WTC11 (cell line): ENCODE measurements around the gene RFC4.

Experiments used
- ETV6 ChIP-seq: sonication (generic); formaldehyde crosslinking; IDR thresholded peaks from 2 replicates; pipeline ENCODE4 v1.8.1; 2022; ENCODE audit warnings: mild to moderate bottlenecking, missing genetic modification reagents
- NFE2L1 ChIP-seq: sonication (generic); formaldehyde crosslinking; IDR thresholded peaks from 2 replicates; pipeline ENCODE4 v1.8.1; 2023; ENCODE audit warnings: missing genetic modification reagents
- ZNF423 ChIP-seq: fragments of 250-450 bp; sonication (Bioruptor Pico); IDR thresholded peaks from 2 replicates; pipeline ENCODE4 v2.1.2; 2022; ENCODE audit warnings: mild to moderate bottlenecking, moderate library complexity
- TF ChIP-seq, protein P1 (sequence below): sonication (generic); formaldehyde crosslinking; conservative IDR thresholded peaks from 2 replicates; pipeline ENCODE4 v1.8.1; 2023; ENCODE audit warnings: mild to moderate bottlenecking, low read depth, missing genetic modification reagents, moderate library complexity
- TF ChIP-seq, protein P2 (sequence below): fragments of 200-600 bp; IDR thresholded peaks from 2 replicates; pipeline ENCODE4 v1.8.0; 2022; ENCODE audit warnings: antibody characterized with exemption

DNA sequence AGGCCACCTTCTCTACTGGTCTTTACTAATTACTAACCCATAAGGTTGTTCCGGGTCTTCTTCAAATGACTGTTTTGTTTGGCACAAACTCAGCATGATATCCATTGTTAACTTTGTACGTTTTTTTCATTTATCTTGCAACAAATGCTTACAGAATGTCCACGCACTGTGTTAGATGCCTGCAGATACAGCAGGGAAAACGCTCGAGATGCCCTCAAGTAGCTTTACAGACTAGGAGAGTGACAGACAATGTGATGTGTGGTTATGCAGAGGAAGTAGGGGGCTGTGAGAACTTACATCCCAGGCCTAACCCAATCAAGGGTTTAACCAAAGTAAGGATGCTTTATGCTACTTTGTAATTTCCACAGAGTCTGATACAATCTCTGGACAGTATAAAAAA is 949 bp upstream of the RFC4 start:
- TF ChIP-seq, protein P1, sequence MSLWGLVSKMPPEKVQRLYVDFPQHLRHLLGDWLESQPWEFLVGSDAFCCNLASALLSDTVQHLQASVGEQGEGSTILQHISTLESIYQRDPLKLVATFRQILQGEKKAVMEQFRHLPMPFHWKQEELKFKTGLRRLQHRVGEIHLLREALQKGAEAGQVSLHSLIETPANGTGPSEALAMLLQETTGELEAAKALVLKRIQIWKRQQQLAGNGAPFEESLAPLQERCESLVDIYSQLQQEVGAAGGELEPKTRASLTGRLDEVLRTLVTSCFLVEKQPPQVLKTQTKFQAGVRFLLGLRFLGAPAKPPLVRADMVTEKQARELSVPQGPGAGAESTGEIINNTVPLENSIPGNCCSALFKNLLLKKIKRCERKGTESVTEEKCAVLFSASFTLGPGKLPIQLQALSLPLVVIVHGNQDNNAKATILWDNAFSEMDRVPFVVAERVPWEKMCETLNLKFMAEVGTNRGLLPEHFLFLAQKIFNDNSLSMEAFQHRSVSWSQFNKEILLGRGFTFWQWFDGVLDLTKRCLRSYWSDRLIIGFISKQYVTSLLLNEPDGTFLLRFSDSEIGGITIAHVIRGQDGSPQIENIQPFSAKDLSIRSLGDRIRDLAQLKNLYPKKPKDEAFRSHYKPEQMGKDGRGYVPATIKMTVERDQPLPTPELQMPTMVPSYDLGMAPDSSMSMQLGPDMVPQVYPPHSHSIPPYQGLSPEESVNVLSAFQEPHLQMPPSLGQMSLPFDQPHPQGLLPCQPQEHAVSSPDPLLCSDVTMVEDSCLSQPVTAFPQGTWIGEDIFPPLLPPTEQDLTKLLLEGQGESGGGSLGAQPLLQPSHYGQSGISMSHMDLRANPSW, result no peak
- TF ChIP-seq, protein P2, sequence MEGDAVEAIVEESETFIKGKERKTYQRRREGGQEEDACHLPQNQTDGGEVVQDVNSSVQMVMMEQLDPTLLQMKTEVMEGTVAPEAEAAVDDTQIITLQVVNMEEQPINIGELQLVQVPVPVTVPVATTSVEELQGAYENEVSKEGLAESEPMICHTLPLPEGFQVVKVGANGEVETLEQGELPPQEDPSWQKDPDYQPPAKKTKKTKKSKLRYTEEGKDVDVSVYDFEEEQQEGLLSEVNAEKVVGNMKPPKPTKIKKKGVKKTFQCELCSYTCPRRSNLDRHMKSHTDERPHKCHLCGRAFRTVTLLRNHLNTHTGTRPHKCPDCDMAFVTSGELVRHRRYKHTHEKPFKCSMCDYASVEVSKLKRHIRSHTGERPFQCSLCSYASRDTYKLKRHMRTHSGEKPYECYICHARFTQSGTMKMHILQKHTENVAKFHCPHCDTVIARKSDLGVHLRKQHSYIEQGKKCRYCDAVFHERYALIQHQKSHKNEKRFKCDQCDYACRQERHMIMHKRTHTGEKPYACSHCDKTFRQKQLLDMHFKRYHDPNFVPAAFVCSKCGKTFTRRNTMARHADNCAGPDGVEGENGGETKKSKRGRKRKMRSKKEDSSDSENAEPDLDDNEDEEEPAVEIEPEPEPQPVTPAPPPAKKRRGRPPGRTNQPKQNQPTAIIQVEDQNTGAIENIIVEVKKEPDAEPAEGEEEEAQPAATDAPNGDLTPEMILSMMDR, result no peak
- no peak for TF ChIP-seq ETV6
- no peak for TF ChIP-seq ZNF423 (CRISPR knock-in tag)
- no peak for TF ChIP-seq NFE2L1 (CRISPR knock-in tag)
